ENCODE results near the gene PCGF5.

The PCGF5 gene

GRCh38 chr10:91328320-91328984 is 108.0 kb downstream of the PCGF5 start:
- no peak for DNase-seq (ENCODE audit: low read depth in 2 of 2)

All from stimulated activated CD4-positive, alpha-beta T cell treated with anti-CD3 and anti-CD28 coated beads, Interleukin-1b, Interleukin-23, amount 100 ng/mL, for 4 hours (primary cell).